AML-193 (cell line): ENCODE results near the gene IGFBP6.
A peak's percentile ranks its signal among the peaks of the same experiment; 100 is the strongest.

ENCODE experiments used
- DNase-seq, 2 experiments: peaks; one replicate each; lab custom pipeline; 2025; lab: John Stamatoyannopoulos, UW

Gene IGFBP6

GRCh38 chr12:53120685-53121525, 23.4 kb downstream of the IGFBP6 start:
- DNase-seq = no peak

- no peak for DNase-seq
Observed at GRCh38 chr12:53122961-53123468, 25.5 kb downstream of the IGFBP6 start.

GRCh38 chr12:53123578-53124351, 26.3 kb downstream of the IGFBP6 start:
- DNase-seq = no peak

GRCh38 chr12:53124352-53124723, 26.9 kb downstream of the IGFBP6 start:
- no peak for DNase-seq

GRCh38 chr12:53127169-53127568, 29.7 kb downstream of the IGFBP6 start:
- DNase-seq = no peak

- peak; percentile 12 to 18 for DNase-seq
Observed at GRCh38 chr12:53128780-53129569, 31.5 kb downstream of the IGFBP6 start.

GRCh38 chr12:53131844-53132243, 34.4 kb downstream of the IGFBP6 start:
- DNase-seq = no peak

- DNase-seq = no peak
Observed at GRCh38 chr12:53133722-53134121, 36.3 kb downstream of the IGFBP6 start.

- no peak for DNase-seq
Observed at GRCh38 chr12:53143355-53143754, 45.9 kb downstream of the IGFBP6 start.

- DNase-seq = no peak
Observed at GRCh38 chr12:53145383-53146260, 48.2 kb downstream of the IGFBP6 start.

GRCh38 chr12:53147181-53147580, 49.7 kb downstream of the IGFBP6 start:
- no peak for DNase-seq

- DNase-seq = no peak
Observed at GRCh38 chr12:53147653-53148052, 50.2 kb downstream of the IGFBP6 start.

- DNase-seq = no peak
Observed at GRCh38 chr12:53151039-53151438, 53.6 kb downstream of the IGFBP6 start.
